Activated CD4-positive, alpha-beta T cell treated with anti-CD3 and anti-CD28 coated beads, Interleukin-2, Interleukin-4, amounts not matched to agents 100 ng/mL and 50 ng/mL, durations not matched to agents 16 hours and 8 hours (primary cell): ENCODE results near the gene PTGIS.

Experiments
- DNase-seq: peaks from one replicate; pipeline ENCODE4 v3.0.0-alpha.2; 2020; ENCODE audit warnings: low spot score

Gene PTGIS

GRCh38 chr20:49595811-49596561, 28.0 kb upstream of the PTGIS start:
- peak; percentile 91 for DNase-seq

GRCh38 chr20:49595346-49595745, 27.4 kb upstream of the PTGIS start:
- DNase-seq, result no peak

- DNase-seq, result peak; percentile 47
These were observed 27.0 kb upstream of the PTGIS start for GRCh38 chr20:49594931-49595315.

GRCh38 chr20:49594143-49594930, 26.4 kb upstream of the PTGIS start:
- peak; percentile 96 for DNase-seq

- DNase-seq, result peak; percentile 78
These were observed 25.7 kb upstream of the PTGIS start for GRCh38 chr20:49593466-49594142.

- no peak for DNase-seq
These were observed 24.2 kb upstream of the PTGIS start for GRCh38 chr20:49592120-49592519.

- peak; percentile 54 for DNase-seq
These were observed 23.4 kb upstream of the PTGIS start for GRCh38 chr20:49591217-49591865.

- peak; percentile 54 for DNase-seq
These were observed 22.5 kb upstream of the PTGIS start for GRCh38 chr20:49590163-49591017.

- no peak for DNase-seq
These were observed 21.8 kb upstream of the PTGIS start for GRCh38 chr20:49589747-49590146.

GRCh38 chr20:49587111-49587570, 19.2 kb upstream of the PTGIS start:
- DNase-seq, result no peak

- no peak for DNase-seq
These were observed 17.8 kb upstream of the PTGIS start for GRCh38 chr20:49585585-49586245.

- no peak for DNase-seq
These were observed 16.8 kb upstream of the PTGIS start for GRCh38 chr20:49584418-49585382.

GRCh38 chr20:49583669-49584417, 15.9 kb upstream of the PTGIS start:
- DNase-seq, result no peak

GRCh38 chr20:49583343-49583668, 15.4 kb upstream of the PTGIS start:
- no peak for DNase-seq

GRCh38 chr20:49582413-49583334, 14.7 kb upstream of the PTGIS start:
- DNase-seq, result no peak

GRCh38 chr20:49581482-49581881, 13.5 kb upstream of the PTGIS start:
- no peak for DNase-seq

GRCh38 chr20:49580813-49581174, 12.9 kb upstream of the PTGIS start:
- DNase-seq, result no peak
